Thyroid gland (tissue), 4 donors: ENCODE results near the gene REG3A. TPM values are rescaled to one million over a fixed set of nuclear protein-coding genes. Genes with fewer than 3 reads are reported as not detected.

Experiments
- DNase-seq, 2 donors: peaks; one replicate each; pipeline ENCODE4 v3.0.0-alpha.2; 2019
- H3K27ac ChIP-seq, 3 donors: fragments of 200-600 bp; sonication (generic); 1 replicate in 2 of 3; 2 replicates in 1 of 3; pipeline ENCODE4 v1.5.1; 2016 to 2019; ENCODE audit warnings: mild to moderate bottlenecking in 1 of 3, moderate library complexity in 1 of 3
- H3K27me3 ChIP-seq: fragments of 200-600 bp; sonication (generic); one replicate; pipeline ENCODE4 v1.5.1; 2019
- H3K36me3 ChIP-seq, 2 donors: fragments of 200-600 bp; sonication (generic); one replicate each; pipeline ENCODE4 v1.5.1; 2016 to 2019
- H3K4me1 ChIP-seq, 2 donors: fragments of 200-600 bp; sonication (generic); one replicate each; pipeline ENCODE4 v1.5.1; 2017 to 2019
- H3K4me3 ChIP-seq, 3 donors: fragments of 200-600 bp; sonication (generic); replicated peaks in 1 of 3; 1 replicate in 2 of 3; 2 replicates in 1 of 3; pipeline ENCODE4 v1.5.1; 2016; ENCODE audit warnings: mild to moderate bottlenecking in 1 of 3
- H3K9me3 ChIP-seq: fragments of 200-600 bp; sonication (generic); one replicate; pipeline ENCODE4 v1.5.1; 2017
- POLR2A ChIP-seq, 2 donors: fragments of 450-650 bp; IDR thresholded peaks; one replicate each; pipeline ENCODE4 v1.6.1; 2017; ENCODE audit warnings: antibody characterized with exemption in 2 of 2, mild to moderate bottlenecking in 2 of 2, moderate library complexity in 1 of 2
- WGBS, 2 donors: methylation state at CpG; one replicate each; pipeline ENCODE4 v1.1.5; 2017; 5-methylcytosine and 5-hydroxymethylcytosine counted together
- intact Hi-C: fragments of 100-400 bp; cut with DNase I; formaldehyde crosslinking; loops from one replicate; pipeline ENCODE4 v1.15.1; 2023
- total RNA-seq, 4 donors: library from RNA; depleted of rRNA; stranded (reverse); fragments of >200 nt; gene quantifications; one replicate each; pipeline ENCODE4 v1.2.3, GENCODE V29; 2016
- TF ChIP-seq, protein P1 (sequence below), 6 experiments: fragments of 200-600 bp in 3 of 6; fragments of 450-650 bp in 3 of 6; sonication (generic) in 3 of 6; IDR thresholded peaks; one replicate each; pipeline ENCODE4 v1.5.1; 2016 to 2019; ENCODE audit warnings: antibody characterized with exemption in 6 of 6, mild to moderate bottlenecking in 2 of 6, inconsistent platforms in 1 of 6, moderate library complexity in 1 of 6

REG3A gene
- total RNA-seq, 4 donors from 2014 or later = not detected

GRCh38 chr2:79116997-79117928, 42.3 kb downstream of the REG3A start:
- H3K27ac ChIP-seq = no peak overlapping the region
- intact Hi-C loops = no loop called here
- H3K4me3 ChIP-seq = no peak overlapping the region
- no peak for DNase-seq
- no peak for TF ChIP-seq POLR2A (IDR thresholded peaks at IDR 0.05)
- TF ChIP-seq, protein P1, sequence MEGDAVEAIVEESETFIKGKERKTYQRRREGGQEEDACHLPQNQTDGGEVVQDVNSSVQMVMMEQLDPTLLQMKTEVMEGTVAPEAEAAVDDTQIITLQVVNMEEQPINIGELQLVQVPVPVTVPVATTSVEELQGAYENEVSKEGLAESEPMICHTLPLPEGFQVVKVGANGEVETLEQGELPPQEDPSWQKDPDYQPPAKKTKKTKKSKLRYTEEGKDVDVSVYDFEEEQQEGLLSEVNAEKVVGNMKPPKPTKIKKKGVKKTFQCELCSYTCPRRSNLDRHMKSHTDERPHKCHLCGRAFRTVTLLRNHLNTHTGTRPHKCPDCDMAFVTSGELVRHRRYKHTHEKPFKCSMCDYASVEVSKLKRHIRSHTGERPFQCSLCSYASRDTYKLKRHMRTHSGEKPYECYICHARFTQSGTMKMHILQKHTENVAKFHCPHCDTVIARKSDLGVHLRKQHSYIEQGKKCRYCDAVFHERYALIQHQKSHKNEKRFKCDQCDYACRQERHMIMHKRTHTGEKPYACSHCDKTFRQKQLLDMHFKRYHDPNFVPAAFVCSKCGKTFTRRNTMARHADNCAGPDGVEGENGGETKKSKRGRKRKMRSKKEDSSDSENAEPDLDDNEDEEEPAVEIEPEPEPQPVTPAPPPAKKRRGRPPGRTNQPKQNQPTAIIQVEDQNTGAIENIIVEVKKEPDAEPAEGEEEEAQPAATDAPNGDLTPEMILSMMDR (IDR thresholded peaks at IDR 0.05) = no peak
- H3K9me3 ChIP-seq = no peaks in the 10 kb centered on the region
- WGBS, 2 donors = 71 to 73% methylated on average over 2 of the region's 2 CpGs
- no peaks in the 10 kb centered on the region for H3K4me1 ChIP-seq
- H3K27me3 ChIP-seq = no peaks in the 10 kb centered on the region
- H3K36me3 ChIP-seq = no peaks in the 10 kb centered on the region

DNA sequence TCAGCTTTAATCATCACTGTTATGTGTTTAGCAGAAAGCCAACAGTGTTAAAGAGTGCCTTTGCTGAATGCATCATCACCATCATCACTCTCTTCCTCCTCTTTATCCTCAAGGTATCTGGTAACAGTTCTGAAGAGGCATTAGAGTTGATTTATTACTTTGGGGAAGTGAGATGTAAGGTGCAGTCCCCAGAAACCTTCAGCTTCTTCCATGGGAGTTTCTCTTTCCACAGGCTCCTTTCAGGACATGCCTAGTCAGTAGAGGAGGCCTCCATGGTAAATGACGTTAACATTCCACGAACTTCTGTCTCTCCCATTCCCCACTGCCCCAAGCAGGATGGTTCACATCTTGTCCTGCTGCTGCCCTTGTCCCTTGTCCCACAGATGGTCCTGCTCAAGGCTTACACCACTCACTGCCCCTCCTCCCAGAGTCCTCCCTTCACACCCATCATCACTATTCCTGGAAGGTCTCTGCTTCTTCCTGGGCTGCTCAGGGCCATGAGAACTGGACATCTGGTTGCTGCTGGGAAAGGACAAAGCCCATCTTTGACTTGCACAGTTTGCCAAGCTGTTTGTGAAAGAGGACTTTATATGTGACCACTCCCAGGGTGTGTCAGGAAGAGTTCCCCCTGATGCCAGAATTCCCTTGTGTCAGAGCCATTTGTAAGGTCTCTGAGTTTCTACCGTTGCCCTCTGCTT, 44.6 kb downstream of the REG3A start:
- Histone ChIP-seq H3K9me3 (no peaks in the 10 kb centered on the region), H3K4me3 (no peak overlapping the region), H3K27me3 (no peaks in the 10 kb centered on the region), H3K36me3 (no peaks in the 10 kb centered on the region), H3K27ac (no peak overlapping the region), H3K4me1 (no peaks in the 10 kb centered on the region)
- intact Hi-C loops = no loop called here
- no peak for TF ChIP-seq POLR2A (IDR thresholded peaks at IDR 0.05)
- TF ChIP-seq, protein P1 (IDR thresholded peaks at IDR 0.05) = no peak
- DNase-seq = no peak
- 73 to 81% methylated on average over 3 of the region's 3 CpGs for WGBS, 2 donors

DNA sequence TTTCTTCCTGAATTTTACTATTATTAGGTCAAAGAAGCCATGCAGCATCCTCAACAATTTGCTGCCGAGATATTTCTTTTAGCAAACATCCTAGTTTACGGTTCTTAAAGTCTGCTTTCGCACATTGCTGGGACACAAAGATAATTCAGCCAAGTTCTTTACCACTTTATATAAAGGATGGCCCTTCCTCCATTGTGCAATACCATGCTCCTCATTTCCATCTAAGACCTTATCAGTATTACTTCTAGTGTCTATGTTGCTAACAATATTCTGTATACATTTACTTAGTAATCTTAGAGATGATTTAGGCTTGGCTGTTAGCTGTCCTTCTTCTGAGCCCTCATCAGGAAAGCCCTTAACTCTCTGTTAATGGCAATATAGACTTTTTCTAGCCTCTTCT, 47.3 kb downstream of the REG3A start:
- no peak for DNase-seq
- no peak for TF ChIP-seq POLR2A (IDR thresholded peaks at IDR 0.05)
- TF ChIP-seq, protein P1 (IDR thresholded peaks at IDR 0.05) = no peak
- Histone ChIP-seq H3K27me3 (no peaks in the 10 kb centered on the region), H3K4me1 (no peaks in the 10 kb centered on the region), H3K36me3 (no peaks in the 10 kb centered on the region), H3K27ac (no peak overlapping the region), H3K9me3 (no peaks in the 10 kb centered on the region), H3K4me3 (no peak overlapping the region)
- WGBS, 2 donors = 93 to 94% methylated on average over 3 of the region's 3 CpGs
- intact Hi-C loops = no loop called here

Other genes starting within 250 kb of the REG3A start
- not detected for gene REG3G, start 134.1 kb downstream of the REG3A start, total RNA-seq
- not detected for gene REG1B, start 71.8 kb downstream of the REG3A start, total RNA-seq
- gene REG1A, start 39.3 kb downstream of the REG3A start, total RNA-seq = not detected